NAMALWA (cell line): Measurements from ENCODE around the gene SELPLG.
"Not testable (repeated sequence)": the region's sequence is repeated elsewhere in the genome, so short reads cannot be mapped to it uniquely, and the experiment has no call there.

ENCODE experiments used
- DNase-seq: peaks from one replicate; pipeline ENCODE4 v3.0.0-alpha.2; 2015; ENCODE audit warnings: low spot score

SELPLG gene

GRCh38 chr12:108638141-108638827 lies 4.6 kb upstream of the SELPLG start:
- DNase-seq = peak; percentile 77

DNA sequence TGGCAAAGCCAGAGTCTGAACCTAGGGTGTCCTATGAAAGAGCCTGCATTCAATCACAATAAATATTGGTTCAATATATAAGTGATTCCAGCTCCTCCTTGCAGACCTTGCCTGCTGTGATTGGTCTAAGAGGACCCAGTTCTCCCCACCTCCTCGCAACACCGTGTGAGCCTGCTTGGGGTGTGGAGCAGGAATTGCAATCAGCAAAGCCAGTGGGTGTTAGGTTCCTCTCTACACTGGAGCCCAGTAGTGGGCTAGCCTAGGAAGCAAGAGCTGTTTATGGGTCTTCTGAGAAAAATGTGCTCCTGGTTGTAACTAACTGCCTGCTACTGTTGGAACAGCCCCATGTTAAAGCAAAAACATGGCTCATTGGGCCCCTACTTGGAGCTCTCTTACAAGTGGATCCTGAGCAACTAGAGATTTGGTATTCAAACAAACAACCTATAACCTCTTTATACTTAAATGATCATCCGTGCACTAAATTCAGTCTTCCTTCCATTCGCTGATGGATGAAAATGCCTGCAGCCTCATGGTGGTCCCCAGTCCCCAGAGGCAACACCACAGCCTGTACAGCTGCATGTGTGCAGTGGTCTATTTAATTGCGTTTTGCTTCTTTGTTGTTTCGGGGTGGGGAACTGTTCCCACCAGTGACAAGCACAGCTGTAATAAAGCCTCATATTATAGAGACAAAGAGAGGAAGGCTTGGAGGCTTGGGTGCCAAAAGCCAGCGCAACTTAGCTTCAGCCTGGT lies 3.7 kb upstream of the SELPLG start:
- DNase-seq = peak; percentile 90

DNA sequence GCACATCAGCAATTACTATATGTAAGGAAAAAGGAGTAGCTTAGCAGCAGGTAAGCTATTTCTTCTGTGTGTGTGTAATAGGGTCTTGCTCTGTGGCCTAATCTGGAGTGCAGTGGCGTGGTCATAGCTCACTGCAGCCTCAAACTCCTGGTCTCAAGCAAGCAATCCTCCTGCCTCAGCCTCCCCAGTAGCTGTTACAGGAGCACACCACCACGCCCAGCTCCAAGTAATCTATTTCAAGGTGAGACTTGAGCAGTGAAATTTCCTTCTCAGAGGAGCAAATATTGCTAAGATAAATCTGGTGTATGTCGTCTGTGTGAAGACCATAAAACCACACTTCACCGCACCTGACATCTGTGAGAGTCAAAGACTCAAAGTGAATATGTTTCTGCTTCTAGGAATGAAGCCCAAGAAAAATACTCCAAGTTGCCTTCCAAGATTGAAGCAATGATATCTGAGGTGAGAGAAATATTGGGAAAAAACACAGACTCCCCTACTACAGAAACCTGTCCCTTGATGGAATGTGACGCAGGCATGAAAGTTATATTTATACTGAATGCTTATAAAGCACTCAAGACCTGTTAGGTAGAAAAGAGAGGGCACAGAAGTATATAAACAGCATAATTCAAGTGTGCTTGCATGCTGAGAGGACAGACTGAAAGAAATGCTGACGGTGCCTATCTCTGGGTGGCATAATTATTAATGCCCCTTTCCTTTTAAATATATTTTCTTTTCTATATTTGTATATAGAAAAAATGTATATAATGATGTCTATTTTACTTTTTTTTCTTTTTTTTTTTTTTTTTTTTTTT lies 2.5 kb upstream of the SELPLG start:
- DNase-seq = peak; percentile 88

GRCh38 chr12:108635201-108635996 lies 1.7 kb upstream of the SELPLG start:
- DNase-seq = peak; percentile 98

DNA sequence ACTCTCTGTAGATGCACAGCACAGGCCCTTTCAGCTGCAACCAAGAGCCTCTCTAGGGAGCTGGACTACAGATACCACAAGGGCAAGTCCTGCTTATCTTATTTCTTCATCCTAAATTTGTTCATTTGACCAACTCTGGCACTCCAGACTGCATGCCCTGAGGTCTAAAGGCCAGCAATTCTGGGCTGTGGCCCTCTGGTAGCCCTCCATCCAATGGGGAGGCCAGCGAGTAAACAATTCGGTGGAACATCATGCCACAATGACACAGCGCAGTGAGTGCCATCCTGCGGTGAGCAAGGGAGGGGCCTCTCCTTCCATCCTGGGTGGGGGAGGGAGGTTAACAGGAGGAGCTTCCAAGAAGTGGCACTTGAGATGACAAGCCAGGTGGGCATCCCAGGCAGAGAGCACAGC lies 652 bp upstream of the SELPLG start:
- peak; percentile 75 for DNase-seq

- DNase-seq = no peak
These were observed 587 bp downstream of the SELPLG start for GRCh38 chr12:108633081-108633533.

DNA sequence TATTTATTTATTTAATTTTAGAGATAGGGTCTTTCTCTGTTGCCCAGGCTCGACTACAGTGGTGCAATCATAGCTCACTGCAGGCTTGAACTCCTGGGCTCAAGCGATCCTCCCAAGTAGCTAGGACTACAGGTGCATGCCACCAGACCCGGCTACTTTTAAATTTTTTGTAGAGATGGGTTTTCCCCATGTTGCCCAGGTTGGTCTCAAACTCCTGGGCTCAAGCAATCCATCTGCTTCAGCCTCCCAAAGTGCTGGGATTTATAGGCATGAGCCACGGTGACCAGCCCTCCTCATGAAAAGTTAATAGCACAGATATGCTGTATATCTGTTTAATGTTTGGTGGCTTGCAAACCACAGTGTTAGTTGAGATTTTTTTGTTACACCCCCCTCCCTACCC lies 2.4 kb downstream of the SELPLG start:
- not testable (repeated sequence) for DNase-seq

DNA sequence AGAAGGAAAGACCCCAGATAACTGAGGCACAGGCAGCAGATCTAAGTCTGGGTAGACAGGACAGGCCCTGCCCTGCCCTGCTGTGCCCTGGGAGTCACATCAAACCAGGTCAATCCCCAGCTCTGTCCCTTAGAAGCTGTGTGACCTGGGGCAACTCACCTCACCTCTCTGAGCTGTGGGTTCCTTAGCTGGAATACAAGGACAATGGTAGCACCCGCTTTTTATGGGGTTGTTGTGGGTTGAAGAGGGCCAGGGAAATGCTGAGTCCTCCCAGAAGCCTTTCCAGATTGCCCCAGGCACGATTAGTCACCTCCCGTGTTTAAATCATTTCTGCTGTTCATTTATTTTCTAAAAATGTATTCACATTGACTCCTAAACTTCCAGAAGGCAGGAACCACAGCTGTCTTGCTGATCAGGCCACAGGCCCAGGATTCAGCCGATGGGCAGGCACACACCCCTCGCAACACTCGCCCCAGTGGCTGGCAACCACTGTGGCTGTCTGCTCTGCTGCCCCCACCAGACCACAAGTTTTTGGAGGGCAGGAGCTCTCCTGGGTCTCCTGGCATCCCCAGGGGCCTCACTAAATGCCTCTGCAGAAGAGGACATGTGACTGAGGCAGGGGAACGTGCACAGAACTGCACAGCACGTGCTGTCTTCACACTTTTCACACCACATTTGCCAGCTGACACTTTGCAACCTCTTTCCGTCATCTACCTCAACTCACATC lies 3.0 kb downstream of the SELPLG start:
- DNase-seq = peak; percentile 60

DNA sequence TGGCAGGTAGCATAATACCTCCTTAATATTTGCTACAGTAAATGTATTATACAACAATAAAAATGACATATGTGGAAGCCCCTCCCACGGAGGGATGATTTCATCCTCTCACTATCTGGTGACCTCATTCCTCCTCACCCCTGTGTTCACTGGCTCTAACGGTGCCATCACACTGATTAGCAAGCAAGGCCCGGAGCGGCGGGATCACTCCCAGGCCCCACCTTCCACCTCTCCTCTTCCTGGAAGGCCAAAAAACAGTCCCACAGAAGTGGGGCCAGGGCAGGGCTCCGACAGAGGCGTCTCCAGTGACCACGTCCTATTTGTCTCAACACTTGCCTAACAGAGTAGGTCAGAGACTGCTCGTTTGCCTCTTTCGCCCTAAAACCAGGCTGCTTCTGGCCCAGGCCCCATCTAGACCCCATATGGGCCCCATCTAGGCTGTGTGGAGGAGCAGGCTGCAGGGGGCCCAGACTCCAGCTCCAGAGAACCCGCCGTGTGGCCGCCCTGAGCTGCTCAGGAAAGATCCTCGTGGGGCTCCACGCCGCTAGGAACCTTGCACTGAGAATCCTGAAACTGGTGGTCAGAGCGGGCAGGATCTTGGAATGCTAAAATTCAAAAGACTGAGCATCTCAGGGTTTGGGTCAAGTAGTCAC lies 3.7 kb downstream of the SELPLG start:
- DNase-seq = no peak

GRCh38 chr12:108629151-108629550 lies 4.5 kb downstream of the SELPLG start:
- DNase-seq = no peak

GRCh38 chr12:108627134-108627920 lies 6.4 kb downstream of the SELPLG start:
- DNase-seq = no peak

GRCh38 chr12:108625228-108625627 lies 8.5 kb downstream of the SELPLG start:
- DNase-seq = no peak

DNA sequence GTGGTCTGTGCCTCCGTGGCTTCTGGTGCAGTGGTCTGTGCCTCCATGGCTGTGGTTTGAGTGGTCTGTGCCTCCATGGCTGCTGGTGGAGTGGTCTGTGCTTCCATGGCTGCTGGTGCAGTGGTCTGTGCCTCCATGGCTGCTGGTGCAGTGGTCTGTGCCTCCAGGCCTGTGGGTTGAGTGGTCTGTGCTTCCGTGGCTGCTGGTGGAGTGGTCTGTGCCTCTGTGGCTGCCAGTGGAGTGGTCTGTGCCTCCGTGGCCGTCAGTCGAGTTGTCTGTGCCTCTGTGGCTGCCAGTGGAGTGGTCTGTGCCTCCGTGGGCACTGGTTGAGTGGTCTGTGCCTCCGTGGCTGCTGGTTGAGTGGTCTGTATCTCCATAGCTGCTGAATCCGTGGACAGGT lies 10.1 kb downstream of the SELPLG start:
- no peak for DNase-seq

DNA sequence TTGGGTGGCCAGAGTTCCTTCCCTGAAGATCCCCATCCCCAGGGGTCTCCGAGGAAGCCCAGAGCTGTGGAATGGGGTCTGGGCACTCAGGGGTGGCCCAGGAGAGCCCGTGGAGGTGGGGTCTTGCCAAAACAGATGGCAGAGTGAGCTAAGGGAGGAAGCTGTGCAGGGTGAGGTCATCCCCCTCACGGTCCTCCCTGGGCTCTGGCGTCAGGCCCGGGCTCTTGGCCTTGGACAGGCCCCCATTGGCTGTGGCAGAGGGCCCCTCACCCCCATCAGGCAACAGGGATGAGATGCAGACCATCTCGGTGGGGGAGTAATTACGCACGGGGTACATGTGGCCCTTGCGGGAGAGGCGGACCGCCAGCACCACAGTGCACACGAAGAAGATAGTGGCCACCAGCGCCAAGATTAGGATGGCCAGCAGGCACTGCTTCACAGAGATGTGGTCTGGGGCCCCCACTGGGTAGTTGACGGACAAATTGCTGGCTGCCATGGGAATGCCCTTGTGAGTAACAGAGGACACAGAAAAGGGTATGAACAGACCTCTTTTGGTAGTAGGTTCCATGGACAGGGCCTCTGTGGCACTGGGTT lies 10.7 kb downstream of the SELPLG start:
- no peak for DNase-seq

GRCh38 chr12:108622421-108622820 lies 11.3 kb downstream of the SELPLG start:
- peak; percentile 52 for DNase-seq

DNA sequence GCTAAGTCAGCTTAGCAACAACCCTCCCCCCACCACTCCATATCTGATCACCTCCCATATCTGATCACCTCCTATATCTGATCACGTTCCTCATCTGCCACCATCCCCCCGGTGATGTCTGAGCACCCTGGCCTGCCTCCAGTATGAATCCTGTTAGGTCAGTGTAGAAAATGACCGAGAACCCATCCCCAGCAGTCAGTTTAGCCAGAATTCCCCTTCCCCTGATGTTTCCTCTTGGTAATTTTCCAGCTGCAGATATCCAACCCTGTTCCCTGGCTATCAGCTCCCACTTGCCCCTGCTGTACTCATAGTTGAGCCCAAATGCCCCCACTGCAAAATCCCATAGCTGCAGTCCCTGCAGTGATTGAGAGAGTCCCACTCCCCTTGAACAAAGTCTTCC lies 12.5 kb downstream of the SELPLG start:
- DNase-seq = no peak

DNA sequence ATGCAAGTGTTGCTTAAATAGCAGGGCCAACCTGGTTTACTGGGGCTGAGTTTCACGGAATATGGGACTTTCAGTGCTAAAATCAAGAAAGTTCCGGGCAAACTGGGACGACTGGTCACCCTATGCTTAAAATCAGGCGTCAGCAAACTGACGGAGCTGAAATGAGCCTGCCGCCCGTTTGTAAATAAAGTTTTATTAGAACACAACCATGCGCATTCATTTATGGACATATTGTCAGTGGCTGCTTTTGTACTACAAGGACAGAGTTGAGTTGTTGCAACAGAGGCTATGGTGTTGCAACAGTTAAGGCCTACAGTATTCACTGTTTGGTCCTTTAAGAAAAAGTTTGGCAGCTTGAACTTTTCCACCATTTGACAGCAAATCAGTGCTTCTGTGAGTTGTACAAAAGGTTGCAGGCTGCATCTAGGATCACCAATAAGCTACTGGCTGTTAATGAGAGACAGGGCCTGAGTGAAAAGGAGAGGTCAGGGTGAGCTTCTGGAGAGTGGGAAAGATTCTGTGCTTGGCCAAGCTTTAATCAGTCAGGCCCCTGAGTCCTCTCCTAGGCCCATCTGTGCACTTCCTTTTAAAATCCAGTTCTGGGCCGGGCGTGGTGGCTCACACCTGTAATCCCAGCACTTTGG lies 13.3 kb downstream of the SELPLG start:
- no peak for DNase-seq

GRCh38 chr12:108619369-108620160 lies 14.1 kb downstream of the SELPLG start:
- no peak for DNase-seq
